ENCODE data around the gene MDH2.

- TF ChIP-seq GATA2 (IDR thresholded peaks at IDR 0.05; ENCODE audit: low read depth, low read length) (no peak), GATA3 (IDR thresholded peaks at IDR 0.05; ENCODE audit: low read depth, low read length) (no peak)
Measured at GRCh38 chr7:76074972-76075370, 27.1 kb downstream of the MDH2 start.
